Activated CD4-positive, CD25-positive, alpha-beta regulatory T cell treated with anti-CD3 and anti-CD28 coated beads, Interleukin-2, amount 50 U/mL, for 72 hours (primary cell): ENCODE data around the gene CHCHD4.
"Not testable (repeated sequence)": the region's sequence is repeated elsewhere in the genome, so short reads cannot be mapped to it uniquely, and the experiment has no call there.

ENCODE experiments used
- DNase-seq: peaks from one replicate; pipeline ENCODE4 v3.0.0; 2021

CHCHD4 gene

DNA sequence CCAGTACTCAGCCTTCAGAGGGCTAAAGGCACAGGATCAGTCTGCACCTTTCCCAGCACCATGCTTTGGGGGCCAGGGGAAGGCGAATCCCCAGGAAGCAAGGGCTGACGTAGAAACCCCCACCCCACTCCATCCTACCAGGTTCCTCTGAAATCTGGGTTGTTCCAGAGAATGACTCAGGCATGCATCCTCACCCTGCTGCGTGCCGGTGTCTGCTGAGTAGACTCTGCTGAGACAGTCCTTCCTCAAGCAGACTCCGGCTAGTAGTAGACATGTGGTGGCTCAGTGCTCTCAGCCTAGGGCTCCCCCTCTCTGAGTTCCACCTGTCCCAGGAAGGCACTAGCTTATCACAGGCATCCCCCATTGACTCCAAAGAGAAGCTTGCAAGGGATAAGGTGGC, 9.2 kb upstream of the CHCHD4 start:
- DNase-seq, result no peak

DNA sequence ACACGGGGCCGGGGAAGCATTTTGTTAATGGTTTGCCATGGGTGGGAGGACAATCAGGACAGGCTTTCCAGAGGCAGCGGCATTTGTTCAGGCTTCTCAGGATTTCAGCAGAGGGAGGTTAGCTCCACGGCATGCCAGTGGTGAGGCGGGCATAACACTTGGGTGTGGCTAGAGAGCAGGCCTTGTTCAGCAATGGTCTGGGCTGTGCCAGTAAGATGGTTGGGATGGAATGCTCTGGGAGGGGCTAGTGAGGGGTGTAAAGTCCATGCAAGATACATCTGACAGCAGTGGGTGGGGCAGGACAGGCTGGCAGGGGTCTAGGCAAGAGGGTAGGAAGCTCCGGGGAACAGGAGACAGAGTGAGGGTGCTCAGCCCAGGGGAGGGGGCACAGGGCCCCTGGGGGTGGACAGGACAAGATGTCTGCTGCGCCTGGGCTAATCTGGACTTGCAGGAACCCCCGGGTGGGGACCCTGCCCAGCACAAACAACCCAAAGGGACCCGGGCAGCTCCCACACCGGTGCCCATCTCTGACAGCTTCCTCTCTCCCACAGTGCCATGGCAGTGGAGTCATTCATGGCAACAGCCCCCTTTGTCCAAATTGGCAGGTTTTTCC, 8.6 kb upstream of the CHCHD4 start:
- DNase-seq, result no peak

DNA sequence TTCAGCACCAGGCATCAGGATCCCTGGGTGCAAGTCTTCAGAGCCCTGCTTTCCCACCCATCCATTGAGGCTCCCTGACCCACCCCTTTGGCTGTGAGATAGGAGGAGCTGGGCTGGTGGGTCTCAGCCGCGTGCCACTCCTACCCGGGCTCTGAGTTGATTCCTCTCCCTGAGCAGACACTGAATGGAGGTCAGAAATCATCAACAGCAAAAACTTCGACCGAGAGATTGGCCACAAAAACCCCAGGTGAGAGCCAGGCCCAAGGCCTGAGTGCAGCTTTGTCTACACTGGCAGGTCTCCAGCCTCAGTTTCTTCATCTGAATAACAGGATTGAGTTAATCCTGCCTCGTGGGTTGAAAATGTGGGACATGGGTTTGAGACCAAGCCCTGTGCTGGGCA, 8.0 kb upstream of the CHCHD4 start:
- no peak for DNase-seq

DNA sequence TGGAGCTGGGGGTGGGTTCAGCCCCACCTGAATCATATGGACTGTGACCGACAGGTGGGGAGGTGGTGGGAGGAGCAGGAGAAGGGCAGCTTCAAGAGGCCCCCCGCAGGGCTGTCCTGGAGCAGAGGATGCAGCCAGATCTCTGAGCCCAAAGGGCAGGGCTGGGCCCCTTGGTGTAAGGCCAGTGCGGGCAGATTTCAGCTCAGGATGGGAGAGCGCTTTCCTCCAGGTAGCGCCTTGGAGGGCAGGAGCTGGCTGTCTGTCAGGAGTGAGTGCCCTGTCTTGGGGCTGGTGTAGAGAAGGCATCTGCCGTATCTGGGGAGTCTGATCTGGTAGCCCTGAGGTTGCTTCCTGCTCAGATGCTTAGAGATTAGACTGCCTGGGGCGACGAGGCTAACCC, 7.5 kb upstream of the CHCHD4 start:
- DNase-seq, result no peak

DNA sequence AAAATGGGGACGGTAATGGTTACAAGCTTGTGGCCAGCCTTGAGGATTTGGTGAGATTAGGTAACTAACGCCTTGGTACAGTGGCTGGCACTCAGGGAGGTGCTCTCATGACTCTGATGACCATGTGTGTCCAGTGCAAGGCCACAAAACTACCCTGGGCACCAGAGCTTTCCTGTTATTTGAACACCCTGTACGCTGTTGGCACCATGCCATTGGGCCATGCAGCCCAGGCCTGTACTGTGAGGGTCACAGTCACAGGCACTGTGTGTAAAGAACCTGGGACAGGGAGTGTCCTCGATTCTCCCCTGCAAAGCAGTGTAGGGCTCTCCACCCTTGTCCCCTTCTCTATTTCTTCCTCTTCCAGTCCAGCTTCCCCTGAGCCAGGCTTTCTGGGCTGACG, 6.5 kb upstream of the CHCHD4 start:
- DNase-seq, result no peak

DNA sequence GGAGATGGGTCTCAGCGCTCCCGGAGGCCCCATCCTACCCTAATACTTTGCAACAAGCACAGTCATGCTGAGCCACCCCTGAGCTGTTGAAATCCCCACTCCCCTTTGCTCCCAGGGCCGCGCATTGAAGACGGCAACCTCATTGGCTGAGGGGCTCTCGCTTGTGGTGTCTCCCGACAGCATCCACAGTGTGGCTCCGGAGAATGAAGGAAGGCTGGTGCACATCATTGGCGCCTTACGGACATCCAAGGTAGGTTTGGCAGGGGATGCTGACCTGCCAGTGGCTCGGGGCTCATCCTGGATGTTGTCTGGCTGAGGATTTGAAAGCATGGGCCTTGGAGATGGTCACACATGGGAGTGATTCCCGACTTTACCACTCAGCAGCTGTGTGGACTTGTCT, 6.0 kb upstream of the CHCHD4 start:
- DNase-seq, result no peak

DNA sequence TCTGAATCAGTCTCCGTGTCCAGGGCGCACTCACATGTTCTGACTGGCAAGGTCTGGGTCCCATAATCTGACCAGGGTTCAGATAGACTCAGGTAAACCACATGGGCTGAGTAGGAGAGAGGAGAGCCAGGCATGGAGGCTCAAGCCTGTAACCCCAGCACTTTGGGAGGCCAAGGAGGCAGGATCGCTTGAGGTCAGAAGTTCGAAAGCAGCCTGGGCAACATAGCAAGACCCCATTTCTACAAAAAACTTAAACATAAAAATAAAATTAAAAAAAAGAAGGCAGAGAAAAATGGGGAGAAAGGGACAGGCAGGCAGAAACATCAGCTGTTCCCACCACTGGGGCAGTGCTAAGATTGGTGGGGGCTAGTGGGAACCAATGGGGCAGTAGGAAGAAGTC, 5.6 kb upstream of the CHCHD4 start:
- no peak for DNase-seq

DNA sequence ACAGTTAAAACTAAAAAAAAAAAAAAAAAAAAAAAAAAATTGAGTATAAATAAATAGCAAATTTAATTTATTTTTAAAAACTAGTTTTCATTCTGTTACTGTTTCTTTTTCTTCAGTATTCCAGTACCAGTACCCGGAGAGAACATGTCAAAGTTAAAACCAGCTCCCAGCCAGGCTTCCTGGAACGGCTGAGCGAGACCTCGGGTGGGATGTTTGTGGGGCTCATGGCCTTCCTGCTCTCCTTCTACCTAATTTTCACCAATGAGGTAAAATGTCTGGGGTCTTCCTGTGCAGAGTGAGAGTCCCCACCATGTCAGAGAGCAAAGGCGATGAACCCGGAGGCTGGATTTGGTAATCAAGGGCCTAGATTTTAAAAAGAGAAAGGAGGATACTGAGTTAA, 4.6 kb upstream of the CHCHD4 start:
- DNase-seq, result no peak

DNA sequence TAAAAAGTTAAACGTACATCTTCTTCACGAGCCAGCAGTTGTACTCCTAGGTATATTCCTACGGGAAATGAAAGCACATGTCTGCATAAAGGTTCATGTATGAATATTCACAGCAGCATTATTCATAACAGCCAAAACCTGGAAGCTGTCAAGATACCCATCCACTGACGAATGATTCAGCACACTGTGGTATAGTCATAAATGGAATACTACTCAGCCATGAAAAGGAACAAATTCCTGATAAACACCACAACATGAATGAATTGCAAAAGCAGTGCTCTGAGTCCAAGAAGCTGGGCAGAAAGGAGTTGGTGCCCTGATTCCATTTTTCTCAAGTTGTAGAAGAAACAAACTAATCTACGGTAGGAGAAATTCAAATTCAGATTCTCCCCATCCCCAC, 4.1 kb upstream of the CHCHD4 start:
- no peak for DNase-seq

DNA sequence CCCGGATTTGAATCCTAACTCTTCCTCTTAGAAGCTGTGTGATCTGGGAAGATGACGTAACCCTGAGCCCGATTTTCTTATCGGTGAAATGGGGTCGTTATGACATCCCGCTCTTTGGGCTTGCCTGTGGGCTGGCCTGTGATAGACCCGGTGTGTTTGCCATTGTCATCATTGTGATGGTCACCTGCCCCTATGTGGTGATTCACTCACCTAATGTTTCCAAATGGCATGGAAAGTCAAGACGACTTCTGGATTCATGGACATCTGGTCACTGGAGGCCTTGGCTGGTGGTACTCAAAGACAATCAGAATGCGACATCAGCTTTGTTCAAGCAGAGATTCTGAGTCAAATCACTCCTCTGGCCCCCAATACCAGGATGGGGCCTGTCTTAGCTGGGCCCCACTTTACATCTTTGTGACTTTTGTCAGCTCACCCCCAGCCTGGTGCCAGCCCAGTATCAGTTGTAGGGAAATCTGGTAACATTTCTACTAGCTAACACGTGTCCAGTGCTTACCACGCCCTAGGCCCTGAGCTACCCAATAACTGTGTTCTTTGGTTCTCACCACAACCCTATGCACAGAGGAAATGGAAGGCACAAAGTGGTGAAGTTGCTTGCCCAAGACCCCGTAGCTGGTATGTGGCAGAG, 3.0 kb upstream of the CHCHD4 start:
- no peak for DNase-seq

DNA sequence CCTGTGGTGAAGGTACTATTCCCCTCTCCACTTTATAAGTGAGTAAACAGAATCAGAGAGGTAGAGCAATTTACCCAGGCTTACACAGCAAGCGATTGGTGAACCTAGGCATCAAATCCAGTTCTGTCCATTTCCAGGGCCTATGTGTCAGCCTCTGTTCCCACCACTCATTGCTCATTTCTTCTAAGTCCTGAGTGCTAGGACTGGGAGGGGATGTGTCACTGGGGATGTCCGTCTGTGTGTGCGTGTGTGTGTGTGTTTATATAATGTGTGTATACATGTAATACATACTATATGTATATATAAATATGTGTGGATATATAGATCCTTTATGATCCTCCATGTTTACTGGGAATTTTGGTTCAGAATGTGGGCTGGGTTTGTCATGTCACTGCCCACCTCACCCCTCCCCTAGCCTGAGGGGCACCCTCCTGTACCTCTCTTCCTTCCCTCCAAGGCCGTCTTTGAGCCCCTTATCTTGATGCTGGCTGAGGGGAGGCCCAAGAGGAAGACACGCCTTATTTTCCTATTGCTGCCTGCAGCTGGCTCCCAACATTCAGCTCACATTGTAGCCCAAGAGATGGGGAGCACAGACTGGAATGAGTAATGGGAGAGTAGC, 2.3 kb upstream of the CHCHD4 start:
- DNase-seq, result no peak

DNA sequence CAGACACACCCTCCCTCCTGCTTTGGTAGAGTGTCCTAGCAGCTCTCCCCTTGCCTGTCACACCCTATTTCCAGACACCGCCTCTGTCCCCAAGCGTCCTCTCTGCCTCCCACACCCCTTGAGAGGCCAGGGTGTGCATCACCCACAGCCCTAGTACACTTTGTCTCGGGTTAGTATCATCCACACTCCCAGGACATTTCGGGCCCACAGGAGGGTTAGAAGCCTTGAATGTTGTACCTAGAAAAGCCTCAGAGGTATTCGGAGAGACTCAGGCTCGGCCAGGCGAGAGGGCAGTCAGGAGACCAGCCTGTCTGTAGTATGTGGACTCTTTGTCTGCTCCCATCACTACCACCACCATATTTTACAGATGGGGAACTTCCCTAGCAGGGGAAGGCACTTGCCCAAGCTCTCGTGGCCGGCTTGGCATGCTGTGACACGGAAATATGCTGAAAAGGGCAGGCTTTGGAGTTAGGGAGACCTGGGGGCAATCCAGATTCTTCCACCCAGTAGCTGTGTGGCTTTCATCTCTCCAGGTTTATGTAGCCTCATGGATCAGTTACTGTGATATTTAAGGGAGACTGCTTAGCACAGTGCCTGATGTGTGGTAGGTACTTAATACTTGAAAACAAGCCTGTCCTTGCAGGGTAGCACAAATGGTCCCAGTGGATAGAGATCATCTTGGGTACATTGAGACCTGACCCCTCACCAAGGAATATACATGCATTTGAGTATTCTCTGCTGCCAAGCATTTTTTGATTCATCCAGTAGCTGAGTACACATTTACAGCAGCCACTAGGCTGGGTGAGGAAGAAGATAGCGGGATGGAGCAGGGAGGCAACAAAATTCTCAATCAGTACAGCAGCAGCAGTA, 1.6 kb upstream of the CHCHD4 start:
- DNase-seq, result no peak

DNA sequence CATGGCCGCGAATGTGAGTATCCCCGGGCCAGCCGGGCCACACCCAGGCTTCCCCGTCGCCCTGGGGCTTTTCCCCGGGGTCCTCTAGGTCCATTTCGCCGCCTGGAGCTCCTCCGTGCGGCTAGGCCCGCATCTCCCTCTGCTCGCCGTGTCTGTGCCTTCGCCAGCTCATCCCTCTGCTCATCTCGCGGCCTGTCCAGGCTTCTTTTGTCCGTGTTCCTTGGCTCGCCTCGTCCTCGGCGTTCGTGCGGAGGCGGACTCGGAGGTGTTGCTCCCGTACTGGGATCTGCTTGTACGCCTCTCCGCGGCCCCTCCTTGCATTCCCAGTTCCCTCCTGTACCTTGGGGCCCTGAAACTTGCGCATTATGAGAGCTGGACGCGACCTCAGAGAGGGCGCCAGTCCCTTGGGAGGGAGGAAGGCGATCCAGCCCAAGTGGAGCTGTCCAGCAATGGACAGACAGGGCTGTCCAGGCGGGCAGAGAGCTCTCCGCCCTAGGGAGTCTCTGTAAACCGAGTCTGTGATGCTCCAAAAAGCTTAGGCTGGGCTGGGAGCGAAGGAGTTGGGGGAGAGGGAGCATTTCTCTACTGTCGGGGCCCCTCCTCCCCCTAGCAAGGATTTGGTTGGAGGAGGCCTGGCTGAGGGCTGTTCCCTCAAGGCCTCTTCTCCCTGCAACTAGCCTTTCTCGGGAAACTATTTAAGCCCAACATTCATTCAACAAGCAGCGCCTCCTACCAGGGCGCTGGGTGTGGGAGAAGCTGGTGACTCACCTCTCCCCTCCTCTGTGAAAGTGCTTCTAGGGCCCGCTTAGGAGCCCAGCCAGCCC, 735 bp upstream of the CHCHD4 start:
- peak; percentile 46 for DNase-seq

DNA sequence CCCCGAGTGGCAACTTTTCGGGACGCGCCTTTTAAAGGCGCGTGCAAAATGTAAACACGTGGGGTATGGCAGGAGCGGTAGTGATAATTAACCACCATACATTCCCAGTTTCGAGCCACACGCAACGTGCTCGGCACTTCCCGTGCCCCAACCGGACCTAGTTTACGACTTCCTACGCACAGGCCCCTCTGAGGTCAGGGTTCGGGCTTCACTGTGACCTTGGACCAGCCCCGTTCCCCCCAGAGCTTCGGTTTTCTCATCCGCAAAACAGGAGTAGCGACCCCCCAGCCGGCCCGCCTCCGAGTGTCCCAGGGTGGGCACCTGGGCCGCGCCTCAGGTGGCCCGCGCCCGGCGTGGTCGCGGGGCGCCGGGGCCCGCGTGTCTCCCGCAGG, 451 bp downstream of the CHCHD4 start:
- peak; percentile 58 for DNase-seq

DNA sequence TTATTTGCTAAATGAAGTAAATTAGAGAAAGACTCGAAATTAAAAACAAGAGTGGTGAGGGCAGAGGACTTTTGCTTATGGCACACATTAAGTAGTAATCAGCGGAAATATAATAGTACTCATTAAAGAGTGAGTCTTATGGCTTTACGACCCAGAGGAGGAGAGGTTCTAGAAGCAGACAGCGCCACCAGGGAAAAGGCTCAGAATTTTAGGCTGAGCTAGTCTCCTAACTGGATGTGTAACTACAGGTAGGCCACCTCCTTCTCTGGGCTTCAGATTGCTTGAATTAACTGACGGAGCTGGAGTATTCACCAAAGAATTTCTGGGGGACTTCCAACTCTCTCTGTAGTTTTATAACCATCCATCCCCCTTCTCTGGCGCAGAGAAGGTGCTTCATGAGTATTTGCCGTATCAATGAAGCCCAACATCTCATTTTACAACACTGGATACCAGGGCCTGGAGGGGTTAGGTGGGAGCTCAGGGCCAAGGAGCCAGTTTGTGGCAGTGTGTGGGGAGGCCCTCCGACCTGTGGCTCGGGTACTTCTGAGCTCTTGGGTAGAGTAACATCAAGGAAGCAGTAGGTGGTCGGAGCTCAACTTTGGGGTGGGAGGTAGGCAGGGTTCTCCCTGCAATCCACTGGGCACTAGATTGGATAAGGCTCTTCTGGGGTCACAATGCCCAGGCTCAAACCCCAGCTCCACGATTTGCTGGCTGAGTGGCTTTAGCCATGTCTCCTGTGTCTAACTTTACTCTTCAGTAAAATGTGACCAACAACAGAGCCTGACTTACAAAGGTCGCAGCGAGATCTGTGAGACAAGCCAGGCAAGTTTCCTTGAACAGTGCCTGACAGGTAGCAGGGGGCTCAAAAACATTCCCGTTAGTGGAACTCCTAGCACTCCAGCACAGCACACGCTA, 1.1 kb downstream of the CHCHD4 start:
- no peak for DNase-seq

DNA sequence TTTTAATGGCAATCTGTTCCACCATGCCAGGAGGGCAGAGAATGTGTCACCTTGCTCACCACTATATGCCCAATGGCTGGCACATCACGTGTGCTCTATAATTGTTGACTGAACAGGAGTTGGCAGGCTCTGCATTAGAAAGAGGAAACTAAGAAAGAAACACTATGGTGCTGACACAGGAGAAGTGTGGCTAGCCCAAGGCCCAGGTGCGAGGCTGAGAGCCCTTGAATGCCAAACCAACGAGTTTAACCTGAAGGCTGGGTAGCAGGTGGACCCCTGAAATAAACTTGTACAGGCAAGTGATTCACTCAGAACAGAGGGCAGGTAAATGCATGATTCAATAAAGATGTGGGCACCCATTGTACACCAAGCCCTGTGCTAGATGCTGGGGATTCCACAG, 2.4 kb downstream of the CHCHD4 start:
- no peak for DNase-seq

DNA sequence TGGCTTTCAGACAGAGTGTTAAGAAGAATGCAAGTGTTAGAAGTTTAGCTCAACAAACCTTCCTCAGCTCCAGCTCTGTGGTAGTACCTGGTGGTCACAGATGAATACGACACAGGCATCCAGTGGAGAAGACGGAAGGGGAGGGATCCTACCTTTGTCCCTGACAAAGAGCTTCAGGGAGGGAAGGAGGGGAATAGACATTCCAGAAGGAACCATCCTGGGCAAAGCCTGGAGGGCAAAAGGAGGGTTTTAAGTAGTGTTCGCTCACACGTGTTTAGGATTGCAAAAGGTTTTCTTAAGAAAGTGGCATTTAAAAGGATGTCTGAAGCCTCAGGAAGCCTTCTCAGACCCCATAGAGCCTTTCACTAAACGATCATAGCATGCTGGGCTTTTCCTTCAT, 2.8 kb downstream of the CHCHD4 start:
- no peak for DNase-seq

DNA sequence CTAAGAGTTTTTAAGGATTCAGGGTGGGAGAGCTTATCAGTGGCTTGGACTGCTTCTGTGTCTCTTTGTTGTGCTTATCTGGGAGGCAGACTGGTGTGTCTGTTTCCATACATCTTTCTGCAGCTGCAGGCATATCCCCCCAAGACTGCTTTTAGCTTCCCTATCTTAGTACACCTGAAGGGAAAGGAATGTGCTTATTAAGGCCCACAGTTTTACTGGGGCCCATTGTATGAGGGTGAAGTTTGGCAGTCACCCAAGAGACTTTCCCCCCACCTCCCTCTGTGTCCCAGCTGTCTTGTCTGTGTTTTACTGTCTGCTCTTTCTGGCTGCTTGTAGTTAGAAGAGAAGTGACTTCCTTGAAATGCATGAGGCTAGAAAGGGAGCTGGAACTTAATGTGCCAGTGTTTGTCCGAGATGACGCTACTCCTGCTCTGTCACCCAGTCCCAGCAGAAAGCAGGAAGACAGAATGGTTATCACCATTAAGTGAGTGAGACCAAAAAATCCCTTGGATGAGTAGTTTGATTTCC, 3.7 kb downstream of the CHCHD4 start:
- DNase-seq, result not testable (repeated sequence)

DNA sequence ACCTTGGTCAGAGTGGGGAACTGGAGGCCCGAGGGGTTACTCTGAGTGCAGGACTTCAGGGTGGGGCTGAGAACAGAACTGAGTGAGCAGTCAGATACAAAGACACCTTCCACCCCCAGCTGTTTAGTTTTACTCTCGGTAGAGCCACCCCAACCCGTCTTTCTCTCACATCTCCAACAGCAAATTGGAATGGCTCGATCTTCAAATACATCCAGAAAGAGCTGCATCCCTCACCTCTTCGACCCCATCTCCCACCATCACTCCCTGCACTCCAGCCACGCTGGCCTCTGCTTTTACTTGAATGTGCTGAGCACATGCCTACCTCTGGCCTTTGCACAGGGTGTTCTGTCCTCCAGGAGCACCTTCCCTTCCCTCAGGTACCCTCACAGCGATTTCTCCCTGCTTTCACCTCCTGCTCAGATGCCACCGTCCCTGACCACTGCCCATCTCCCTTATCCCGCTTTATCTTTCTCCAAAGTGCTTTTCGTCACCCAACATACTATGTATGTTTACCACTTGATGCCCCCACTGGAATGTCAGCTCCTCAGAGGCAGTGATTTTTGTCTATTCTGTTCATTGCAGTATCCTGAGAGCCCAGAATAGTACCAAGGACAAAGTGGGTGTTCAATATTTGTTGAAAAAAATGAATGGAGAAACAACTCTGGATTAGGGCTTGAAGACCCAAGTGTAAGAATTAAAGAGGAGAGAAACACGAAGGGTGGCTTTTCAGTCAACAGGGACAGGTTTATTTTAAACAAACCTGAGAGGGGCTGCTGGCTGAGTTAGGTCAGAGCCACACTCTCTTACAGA, 4.4 kb downstream of the CHCHD4 start:
- no peak for DNase-seq

DNA sequence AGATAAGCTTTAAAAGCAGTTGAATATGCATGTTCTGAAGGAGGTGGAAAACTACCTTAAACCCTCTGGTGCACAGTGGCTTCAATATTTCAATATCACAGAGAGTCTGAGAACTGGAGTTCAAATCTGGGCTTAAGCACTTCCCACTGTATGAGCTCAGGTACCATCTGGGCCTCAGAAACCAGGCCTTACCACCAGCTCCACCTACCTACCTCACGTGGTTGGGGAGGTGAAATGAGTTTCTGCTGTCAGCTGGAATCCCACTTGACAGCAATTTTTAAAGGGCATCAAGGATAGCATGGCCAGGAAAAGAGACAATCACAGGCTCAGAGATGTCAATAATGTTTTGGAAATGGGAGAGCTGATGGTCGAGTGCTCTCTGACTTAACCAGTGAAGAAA, 5.0 kb downstream of the CHCHD4 start:
- DNase-seq, result no peak
